RWPE2 (cell line): Measurements from ENCODE around the gene CD68.

Experiments used
- ATAC-seq: fragments of 200-7000 bp; cut with Tn5 transposase; 3 replicates; pipeline ENCODE4 v1.9.1; 2021; ENCODE audit warnings: low read depth
- DNase-seq: peaks from one replicate; pipeline ENCODE4 v3.0.0-alpha.2; 2020; ENCODE audit warnings: low spot score
- H3K27ac ChIP-seq: fragments of 450-650 bp; 2 replicates; pipeline ENCODE4 v1.5.1; 2017; ENCODE audit warnings: mild to moderate bottlenecking; ENCODE audit not compliant: poor library complexity, severe bottlenecking
- H3K27me3 ChIP-seq: fragments of 250-450 bp; sonication (Bioruptor Pico); 2 replicates; pipeline ENCODE4 v1.5.1; 2021; ENCODE audit warnings: mild to moderate bottlenecking, moderate library complexity; ENCODE audit not compliant: insufficient read depth, poor library complexity, severe bottlenecking
- H3K36me3 ChIP-seq: fragments of 250-450 bp; sonication (Bioruptor Pico); 2 replicates; pipeline ENCODE4 v1.5.1; 2020; ENCODE audit warnings: low read depth, mild to moderate bottlenecking, moderate library complexity
- H3K4me1 ChIP-seq: fragments of 250-450 bp; sonication (Bioruptor Pico); 2 replicates; pipeline ENCODE4 v1.5.1; 2021; ENCODE audit warnings: mild to moderate bottlenecking, moderate library complexity; ENCODE audit not compliant: insufficient read depth, poor library complexity, severe bottlenecking
- H3K4me3 ChIP-seq: fragments of 250-450 bp; sonication (Bioruptor Pico); 2 replicates; pipeline ENCODE4 v1.5.1; 2021; ENCODE audit warnings: mild to moderate bottlenecking, moderate library complexity; ENCODE audit not compliant: severe bottlenecking
- H3K9me3 ChIP-seq: fragments of 250-450 bp; sonication (Bioruptor Pico); 2 replicates; pipeline ENCODE4 v1.5.1; 2021; ENCODE audit warnings: mild to moderate bottlenecking, moderate library complexity; ENCODE audit not compliant: severe bottlenecking
- TF ChIP-seq, protein P1 (sequence below): fragments of 450-650 bp; IDR thresholded peaks from one replicate; pipeline ENCODE4 v1.5.1; 2017; ENCODE audit warnings: mild to moderate bottlenecking, moderate library complexity; ENCODE audit not compliant: poor library complexity, severe bottlenecking

CD68 gene

DNA sequence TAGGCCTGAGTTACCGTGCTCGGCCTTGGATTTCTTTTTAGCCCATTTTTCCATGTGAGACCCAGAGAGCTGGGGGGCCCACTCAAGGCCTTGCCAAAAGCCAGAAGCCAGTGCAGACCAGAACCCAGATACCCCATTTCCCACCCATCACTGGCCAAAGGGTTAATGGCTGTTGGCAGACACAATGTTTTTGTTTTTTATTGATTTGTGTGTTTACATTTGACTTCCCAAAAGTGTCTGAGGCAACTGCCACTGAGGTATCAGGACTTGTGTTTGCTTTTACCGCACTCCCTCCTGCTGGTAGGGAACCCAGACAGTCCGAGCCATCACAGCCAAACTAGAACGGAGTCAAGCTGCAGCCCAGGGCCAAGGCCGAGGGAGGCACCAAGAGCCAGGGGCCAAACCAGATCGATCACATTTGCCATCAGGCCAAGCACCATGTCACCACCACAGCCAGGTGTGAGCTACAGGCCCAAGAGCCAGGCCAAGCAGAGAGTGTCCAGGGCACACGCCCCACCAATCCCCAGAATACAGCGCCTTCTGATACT is 38.3 kb upstream of the CD68 start:
- Histone ChIP-seq H3K27ac (no peak overlapping the region), H3K27me3 (no peaks in the 10 kb centered on the region), H3K4me3 (no peak overlapping the region), H3K4me1 (no peaks in the 10 kb centered on the region), H3K9me3 (no peaks in the 10 kb centered on the region), H3K36me3 (no peaks in the 10 kb centered on the region)
- ATAC-seq, result no peak
- TF ChIP-seq, protein P1, sequence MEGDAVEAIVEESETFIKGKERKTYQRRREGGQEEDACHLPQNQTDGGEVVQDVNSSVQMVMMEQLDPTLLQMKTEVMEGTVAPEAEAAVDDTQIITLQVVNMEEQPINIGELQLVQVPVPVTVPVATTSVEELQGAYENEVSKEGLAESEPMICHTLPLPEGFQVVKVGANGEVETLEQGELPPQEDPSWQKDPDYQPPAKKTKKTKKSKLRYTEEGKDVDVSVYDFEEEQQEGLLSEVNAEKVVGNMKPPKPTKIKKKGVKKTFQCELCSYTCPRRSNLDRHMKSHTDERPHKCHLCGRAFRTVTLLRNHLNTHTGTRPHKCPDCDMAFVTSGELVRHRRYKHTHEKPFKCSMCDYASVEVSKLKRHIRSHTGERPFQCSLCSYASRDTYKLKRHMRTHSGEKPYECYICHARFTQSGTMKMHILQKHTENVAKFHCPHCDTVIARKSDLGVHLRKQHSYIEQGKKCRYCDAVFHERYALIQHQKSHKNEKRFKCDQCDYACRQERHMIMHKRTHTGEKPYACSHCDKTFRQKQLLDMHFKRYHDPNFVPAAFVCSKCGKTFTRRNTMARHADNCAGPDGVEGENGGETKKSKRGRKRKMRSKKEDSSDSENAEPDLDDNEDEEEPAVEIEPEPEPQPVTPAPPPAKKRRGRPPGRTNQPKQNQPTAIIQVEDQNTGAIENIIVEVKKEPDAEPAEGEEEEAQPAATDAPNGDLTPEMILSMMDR, result no peak
- no peak for DNase-seq

DNA sequence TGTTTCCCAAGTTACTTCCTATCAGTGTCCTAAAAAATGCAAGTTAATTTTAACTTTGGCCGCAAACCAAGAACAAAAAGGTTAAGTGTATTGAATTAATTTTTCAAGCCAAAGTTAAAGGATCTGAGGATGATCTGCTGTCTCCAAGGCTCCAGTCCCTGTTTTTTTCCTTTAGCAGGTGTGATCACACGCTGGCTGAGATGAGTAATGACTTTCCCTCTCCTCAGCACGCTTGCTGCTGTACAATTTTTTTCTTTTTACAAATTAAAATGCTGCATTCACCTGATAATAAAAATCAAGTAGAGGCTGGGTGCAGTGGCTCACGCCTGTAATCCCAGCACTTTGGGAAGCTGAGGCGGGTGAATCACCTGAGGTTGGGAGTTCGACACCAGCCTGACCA is 34.5 kb upstream of the CD68 start:
- no peak overlapping the region for H3K4me3 ChIP-seq
- ATAC-seq, result no peak
- TF ChIP-seq, protein P1, result no peak
- no peaks in the 10 kb centered on the region for H3K4me1 ChIP-seq
- no peak for DNase-seq
- no peaks in the 10 kb centered on the region for H3K9me3 ChIP-seq
- H3K27me3 ChIP-seq, result no peaks in the 10 kb centered on the region
- H3K27ac ChIP-seq, result no peak overlapping the region
- no peaks in the 10 kb centered on the region for H3K36me3 ChIP-seq

DNA sequence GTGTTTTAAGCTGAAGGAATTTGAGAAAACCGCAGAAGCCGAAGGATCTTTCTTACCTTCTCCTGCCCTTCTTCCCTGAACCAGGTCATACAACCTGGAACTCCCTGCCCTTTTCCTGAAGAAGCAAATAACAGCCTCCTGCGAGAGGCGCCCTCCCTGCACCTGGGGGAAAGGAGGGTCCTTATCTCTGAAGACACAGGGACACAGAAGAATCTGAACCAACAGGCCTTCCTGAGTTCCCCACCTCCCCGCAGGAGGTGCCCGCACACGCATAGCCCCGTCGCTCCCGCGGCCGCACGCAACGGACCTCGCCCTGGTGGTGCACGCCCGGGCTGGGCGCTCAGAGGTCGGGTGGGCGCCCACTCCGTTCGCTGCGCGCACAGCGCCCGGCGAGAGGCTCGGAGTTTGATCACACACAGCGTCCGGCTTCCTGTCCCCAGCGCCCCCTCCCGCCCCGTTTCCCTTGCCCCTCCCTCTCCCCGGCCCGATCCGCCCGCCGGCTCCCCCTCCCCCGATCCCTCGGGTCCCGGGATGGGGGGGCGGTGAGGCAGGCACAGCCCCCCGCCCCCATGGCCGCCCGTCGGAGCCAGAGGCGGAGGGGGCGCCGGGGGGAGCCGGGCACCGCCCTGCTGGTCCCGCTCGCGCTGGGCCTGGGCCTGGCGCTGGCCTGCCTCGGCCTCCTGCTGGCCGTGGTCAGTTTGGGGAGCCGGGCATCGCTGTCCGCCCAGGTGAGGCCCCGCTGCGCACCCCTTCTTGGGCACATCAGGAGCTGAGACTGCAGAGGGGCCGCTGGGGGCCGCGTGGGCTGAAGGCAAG is 30.6 kb upstream of the CD68 start, which contains the start of gene TNFSF12:
TNFSF12 (plus strand) TSS at position 474 of the 816 bp plus-strand sequence; CDS start at position 570, 96 bp downstream.
- H3K27me3 ChIP-seq, result no peaks in the 10 kb centered on the region
- TF ChIP-seq, protein P1, result no peak
- no peak for DNase-seq
- peak within 1 kb of the TSS; percentile 32 for H3K4me3 ChIP-seq
- peak; percentile 64 for ATAC-seq
- H3K36me3 ChIP-seq, result no peaks in the 10 kb centered on the region
- H3K27ac ChIP-seq, result peak within 1 kb of the TSS; percentile 39
- H3K4me1 ChIP-seq, result no peaks in the 10 kb centered on the region
- no peaks in the 10 kb centered on the region for H3K9me3 ChIP-seq

DNA sequence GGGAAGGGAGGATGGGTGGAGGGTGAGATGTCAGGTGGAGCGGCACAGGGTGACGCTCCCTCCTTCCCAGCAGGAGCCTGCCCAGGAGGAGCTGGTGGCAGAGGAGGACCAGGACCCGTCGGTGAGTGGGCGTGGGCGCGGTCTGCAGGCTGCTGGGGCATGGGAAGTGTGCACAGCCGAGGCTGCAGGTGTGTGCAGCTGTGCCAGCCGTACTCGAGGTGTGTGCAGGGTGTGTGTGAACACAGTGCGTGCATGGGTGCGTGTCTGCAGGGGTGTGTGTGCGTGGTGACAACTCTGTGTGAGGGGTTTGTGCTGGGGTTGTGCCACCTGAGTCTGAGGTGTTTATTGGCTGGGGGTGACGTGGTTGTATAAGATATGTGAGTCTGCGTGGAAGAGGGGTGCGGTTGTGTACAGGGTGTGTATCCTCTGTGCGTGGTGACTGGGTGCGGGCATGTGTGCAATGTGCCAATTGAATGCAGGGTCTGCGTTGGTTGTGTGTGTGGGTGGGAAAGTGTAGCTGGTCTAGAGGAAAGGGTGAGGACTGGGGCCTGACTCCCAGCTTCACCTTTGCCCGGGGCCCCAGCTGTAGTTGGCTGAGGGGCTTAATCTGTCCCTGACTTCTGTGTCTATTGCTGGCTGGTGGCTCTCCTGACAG is 29.9 kb upstream of the CD68 start:
- peak overlapping the region; percentile 32 for H3K4me3 ChIP-seq
- TF ChIP-seq, protein P1, result no peak
- peak; percentile 44 for ATAC-seq

DNA sequence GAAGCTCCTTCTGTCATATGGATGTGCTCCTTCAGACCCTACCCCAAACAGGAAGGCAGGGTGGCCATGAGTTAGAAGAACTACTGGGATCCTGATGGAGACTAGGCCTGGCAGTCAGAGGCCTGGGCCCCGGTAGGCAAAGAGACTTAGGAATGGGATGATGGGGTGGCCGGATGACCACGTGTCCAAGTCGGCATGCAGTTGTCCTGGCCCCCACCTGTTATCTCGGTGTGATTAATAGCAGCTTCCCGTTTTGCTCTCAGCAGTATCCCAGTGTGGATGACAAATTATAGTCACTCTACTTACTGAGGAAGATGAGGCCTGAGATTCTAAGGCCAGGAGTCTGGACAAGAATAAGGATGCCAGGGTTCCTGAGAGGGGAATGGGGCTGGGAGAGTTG is 29.1 kb upstream of the CD68 start:
- TF ChIP-seq, protein P1, result no peak
- no peaks in the 10 kb centered on the region for H3K27me3 ChIP-seq
- H3K4me1 ChIP-seq, result no peaks in the 10 kb centered on the region
- no peak for DNase-seq
- no peak overlapping the region for H3K27ac ChIP-seq
- no peak for ATAC-seq
- no peaks in the 10 kb centered on the region for H3K36me3 ChIP-seq
- H3K4me3 ChIP-seq, result no peak overlapping the region
- no peaks in the 10 kb centered on the region for H3K9me3 ChIP-seq

More for the DNA sequence above, 29.9 kb upstream of the CD68 start:
- DNase-seq, result no peak
- Histone ChIP-seq H3K9me3 (no peaks in the 10 kb centered on the region), H3K27me3 (no peaks in the 10 kb centered on the region), H3K36me3 (no peaks in the 10 kb centered on the region), H3K27ac (peak overlapping the region; percentile 39), H3K4me1 (no peaks in the 10 kb centered on the region)
